Neutrophil (primary cell): Measurements from ENCODE around the gene NUP93.
"Not testable (repeated sequence)": the region's sequence is repeated elsewhere in the genome, so short reads cannot be mapped to it uniquely, and the experiment has no call there.

Experiments
- H3K27ac ChIP-seq: fragments of 200-600 bp; sonication (generic); 2 replicates; pipeline ENCODE4 v1.5.1; 2016; ENCODE audit warnings: mild to moderate bottlenecking, moderate library complexity
- H3K27me3 ChIP-seq: fragments of 200-600 bp; sonication (generic); 2 replicates; pipeline ENCODE4 v1.6.0; 2016; ENCODE audit warnings: mild to moderate bottlenecking
- H3K36me3 ChIP-seq: fragments of 200-600 bp; sonication (generic); 2 replicates; pipeline ENCODE4 v1.5.1; 2017
- H3K4me1 ChIP-seq, 2 experiments: fragments of 200-600 bp in 1 of 2; sonication (generic) in 1 of 2; 1 replicate in 1 of 2; 2 replicates in 1 of 2; pipeline versions ENCODE4 v1.5.1 to v1.6.1; 2013 to 2016; ENCODE audit warnings: low read depth in 1 of 2, low read length in 1 of 2, mild to moderate bottlenecking in 1 of 2, moderate library complexity in 1 of 2; ENCODE audit not compliant: control insufficient read depth in 1 of 2, insufficient read depth in 1 of 2
- H3K4me3 ChIP-seq, 2 experiments: fragments of 200-600 bp in 1 of 2; sonication (generic) in 1 of 2; 1 replicate in 1 of 2; 2 replicates in 1 of 2; pipeline ENCODE4 v1.5.1; 2013 to 2016; ENCODE audit warnings: low read depth in 1 of 2, low read length in 1 of 2, mild to moderate bottlenecking in 1 of 2, moderate library complexity in 1 of 2
- H3K9me3 ChIP-seq: fragments of 200-600 bp; sonication (generic); 2 replicates; pipeline ENCODE4 v1.5.1; 2016
- CTCF ChIP-seq: fragments of 200-600 bp; sonication (generic); IDR thresholded peaks from 2 replicates; pipeline ENCODE4 v1.5.1; 2016; ENCODE audit warnings: antibody characterized with exemption

NUP93 gene

GRCh38 chr16:56883586-56883985 lies 153.7 kb downstream of the NUP93 start:
- H3K36me3 ChIP-seq, result no peaks in the 10 kb centered on the region
- no peaks in the 10 kb centered on the region for H3K9me3 ChIP-seq
- no peak overlapping the region for H3K4me3 ChIP-seq

GRCh38 chr16:56884026-56884582 lies 154.2 kb downstream of the NUP93 start:
- Histone ChIP-seq H3K9me3 (no peaks in the 10 kb centered on the region), H3K4me1 (no peaks in the 10 kb centered on the region), H3K36me3 (no peaks in the 10 kb centered on the region), H3K27ac (no peak overlapping the region), H3K4me3 (no peak overlapping the region), H3K27me3 (no peaks in the 10 kb centered on the region)
- no peak for TF ChIP-seq CTCF

More at GRCh38 chr16:56883586-56883985, 153.7 kb downstream of the NUP93 start:
- Histone ChIP-seq H3K27me3 (no peaks in the 10 kb centered on the region), H3K4me1 (no peaks in the 10 kb centered on the region), H3K27ac (no peak overlapping the region)
- no peak for TF ChIP-seq CTCF

GRCh38 chr16:56884929-56885328 lies 155.0 kb downstream of the NUP93 start:
- not testable (repeated sequence) for H3K4me1 ChIP-seq, H3K36me3 ChIP-seq, H3K27me3 ChIP-seq, H3K9me3 ChIP-seq, H3K27ac ChIP-seq, H3K4me3 ChIP-seq

- no peak overlapping the region for H3K27ac ChIP-seq
- no peak for TF ChIP-seq CTCF
- no peaks in the 10 kb centered on the region for H3K27me3 ChIP-seq
- H3K4me3 ChIP-seq, result no peak overlapping the region
- no peaks in the 10 kb centered on the region for H3K36me3 ChIP-seq
- no peaks in the 10 kb centered on the region for H3K9me3 ChIP-seq
- H3K4me1 ChIP-seq, result no peaks in the 10 kb centered on the region
Observed at GRCh38 chr16:56885446-56886162, 155.7 kb downstream of the NUP93 start.

GRCh38 chr16:56886296-56886695 lies 156.4 kb downstream of the NUP93 start:
- TF ChIP-seq CTCF, result no peak
- Histone ChIP-seq H3K9me3 (no peaks in the 10 kb centered on the region), H3K27me3 (no peaks in the 10 kb centered on the region), H3K27ac (no peak overlapping the region), H3K36me3 (no peaks in the 10 kb centered on the region), H3K4me3 (no peak overlapping the region), H3K4me1 (no peaks in the 10 kb centered on the region)

- H3K27me3 ChIP-seq, result no peaks in the 10 kb centered on the region
- no peak for TF ChIP-seq CTCF
- H3K4me3 ChIP-seq, result no peak overlapping the region
- no peaks in the 10 kb centered on the region for H3K4me1 ChIP-seq
- H3K9me3 ChIP-seq, result no peaks in the 10 kb centered on the region
- H3K36me3 ChIP-seq, result no peaks in the 10 kb centered on the region
- no peak overlapping the region for H3K27ac ChIP-seq
Observed at GRCh38 chr16:56886826-56887225, 156.9 kb downstream of the NUP93 start.
